ENCODE data around the gene CFAP74. TPM values are rescaled to one million over a fixed set of nuclear protein-coding genes. Genes with fewer than 3 reads are reported as not detected.

CFAP74 gene
- total and polyA plus RNA-seq, 2 donors (not counting 3 experiments of a cell fraction or from before 2014, with no cell fraction given), result not detected

DNA sequence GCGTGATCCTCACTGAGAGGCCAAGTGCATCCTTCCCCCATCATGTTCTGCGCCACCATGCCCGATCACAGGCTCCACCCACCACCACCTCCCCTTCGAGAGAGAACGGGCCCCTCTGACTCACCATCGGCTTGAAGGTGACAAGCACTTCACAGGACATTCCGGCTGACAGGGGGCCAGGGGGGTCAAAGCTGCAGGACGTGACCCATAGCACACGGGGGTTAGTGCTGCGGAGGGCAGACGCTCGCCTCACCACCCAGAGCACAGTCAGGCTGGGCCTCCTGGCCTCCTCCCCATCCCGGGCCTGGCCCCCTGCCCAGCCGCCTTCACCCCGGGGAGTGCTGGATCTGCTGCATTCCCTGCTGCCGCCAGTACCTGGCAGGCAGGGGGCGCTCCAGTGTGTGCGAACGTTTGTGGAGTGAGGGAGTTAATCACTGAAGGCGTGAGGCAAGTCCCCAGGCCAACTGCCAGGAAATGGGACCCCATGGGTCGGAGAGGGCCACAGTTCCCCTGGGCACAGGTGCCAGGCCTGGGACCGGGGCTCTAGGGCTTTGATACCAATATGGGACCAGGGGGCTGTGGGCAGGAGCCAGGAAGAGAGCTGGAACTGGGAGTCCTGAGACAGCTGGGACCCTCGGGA, 43.6 kb downstream of the CFAP74 start:
- H2AFZ ChIP-seq (ENCODE audit: low read depth, low read length), result no peak overlapping the region
- H3K9ac ChIP-seq (replicated peaks; ENCODE audit: extremely low read depth, insufficient read depth, low read length), result no peak overlapping the region
- no peak overlapping the region for H3K4me2 ChIP-seq (ENCODE audit: insufficient read depth, low read length)
- FAIRE-seq (peak; percentile 37), DNase-seq (ENCODE audit: low read depth, low spot score) (peak; percentile 55)
- ChIA-PET POLR2A (no interaction called here), CTCF (interaction anchor here (0.7 to 5.7 kb wide), 12 partner anchors 9 to 215 kb away, joined by 3 to 108 read pairs (median 6); no protein-coding TSS in a partner anchor)
- H3K9me1 ChIP-seq (replicated peaks; ENCODE audit: control insufficient read depth, extremely low read depth, insufficient read depth, low read length), result no peaks in the 10 kb centered on the region
- H3K4me1 ChIP-seq (ENCODE audit: control insufficient read depth, extremely low read depth, insufficient read depth, low read length), result no peaks in the 10 kb centered on the region
- TF ChIP-seq, protein P1, sequence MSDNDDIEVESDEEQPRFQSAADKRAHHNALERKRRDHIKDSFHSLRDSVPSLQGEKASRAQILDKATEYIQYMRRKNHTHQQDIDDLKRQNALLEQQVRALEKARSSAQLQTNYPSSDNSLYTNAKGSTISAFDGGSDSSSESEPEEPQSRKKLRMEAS (IDR thresholded peaks at IDR 0.05; ENCODE audit: insufficient read depth, insufficient read length), result no peak
- no peak for TF ChIP-seq FOS (IDR thresholded peaks at IDR 0.05; ENCODE audit: borderline replicate concordance, insufficient read depth, low read length)
- TF ChIP-seq, protein P2, sequence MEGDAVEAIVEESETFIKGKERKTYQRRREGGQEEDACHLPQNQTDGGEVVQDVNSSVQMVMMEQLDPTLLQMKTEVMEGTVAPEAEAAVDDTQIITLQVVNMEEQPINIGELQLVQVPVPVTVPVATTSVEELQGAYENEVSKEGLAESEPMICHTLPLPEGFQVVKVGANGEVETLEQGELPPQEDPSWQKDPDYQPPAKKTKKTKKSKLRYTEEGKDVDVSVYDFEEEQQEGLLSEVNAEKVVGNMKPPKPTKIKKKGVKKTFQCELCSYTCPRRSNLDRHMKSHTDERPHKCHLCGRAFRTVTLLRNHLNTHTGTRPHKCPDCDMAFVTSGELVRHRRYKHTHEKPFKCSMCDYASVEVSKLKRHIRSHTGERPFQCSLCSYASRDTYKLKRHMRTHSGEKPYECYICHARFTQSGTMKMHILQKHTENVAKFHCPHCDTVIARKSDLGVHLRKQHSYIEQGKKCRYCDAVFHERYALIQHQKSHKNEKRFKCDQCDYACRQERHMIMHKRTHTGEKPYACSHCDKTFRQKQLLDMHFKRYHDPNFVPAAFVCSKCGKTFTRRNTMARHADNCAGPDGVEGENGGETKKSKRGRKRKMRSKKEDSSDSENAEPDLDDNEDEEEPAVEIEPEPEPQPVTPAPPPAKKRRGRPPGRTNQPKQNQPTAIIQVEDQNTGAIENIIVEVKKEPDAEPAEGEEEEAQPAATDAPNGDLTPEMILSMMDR (IDR thresholded peaks at IDR 0.05; ENCODE audit: extremely low read depth in 1 of 2, insufficient read depth in 1 of 2, low read depth in 1 of 2, low read length in 2 of 2), result peak; percentile 69 to 81
- no peak for TF ChIP-seq GATA2 (IDR thresholded peaks at IDR 0.05; ENCODE audit: insufficient read depth, insufficient read length, low read depth, low read length)
- H3K27me3 ChIP-seq (ENCODE audit: control insufficient read depth in 2 of 2, insufficient read depth in 2 of 2, low read length in 2 of 2), result peaks cover 3% of the 10 kb centered on the region in 2 experiments
- BruUV-seq (replicated peaks), result no TSS peak
- H3K79me2 ChIP-seq (ENCODE audit: control insufficient read depth, insufficient read depth, low read length), result no peaks in the 10 kb centered on the region
- intact Hi-C loops (cut with micrococcal nuclease) (loop anchor here (1.0 kb wide), 2 partner anchors 85 to 179 kb away; no protein-coding TSS in a partner anchor), dilution Hi-C loops (cut with MboI; ENCODE audit: extremely low pct_ligation_motif_present, low sequenced_read_pairs) (no loop called here)
- H4K20me1 ChIP-seq (replicated peaks; ENCODE audit: control insufficient read depth, extremely low read depth, insufficient read depth, low read length), result no peaks in the 10 kb centered on the region
- H3K27ac ChIP-seq (ENCODE audit: insufficient read depth, low read depth, low read length), result no peak overlapping the region
- no peak overlapping the region for H3K4me3 ChIP-seq (replicated peaks in 1 of 3; ENCODE audit: insufficient read depth in 1 of 3, low read depth in 1 of 3, low read length in 3 of 3)
- no peaks in the 10 kb centered on the region for H3K36me3 ChIP-seq (ENCODE audit: control insufficient read depth in 2 of 2, extremely low read depth in 1 of 2, insufficient read depth in 2 of 2, low read length in 2 of 2)
- no peaks in the 10 kb centered on the region for H3K9me3 ChIP-seq (replicated peaks; ENCODE audit: control insufficient read depth, insufficient read depth, low read length)

All from endothelial cell of umbilical vein (primary cell).